COLO829 (cell line): Measurements from ENCODE around the gene ASCL3.
"Not testable (repeated sequence)": the region's sequence is repeated elsewhere in the genome, so short reads cannot be mapped to it uniquely, and the experiment has no call there.

ENCODE experiments used
- DNase-seq: peaks from one replicate; pipeline ENCODE4 v3.0.0; 2012; ENCODE audit warnings: low spot score

The ASCL3 gene

GRCh38 chr11:8942518-8943066 lies at the start of gene ASCL3:
TSS of gene ASCL3 (minus strand) at chr11:8943016. CDS start at chr11:8938161, 4,855 bp downstream.
- no peak for DNase-seq

- DNase-seq = no peak
Measured at GRCh38 chr11:8989453-8989852, 46.6 kb upstream of the ASCL3 start.

- no peak for DNase-seq
Measured at GRCh38 chr11:8988329-8989234, 45.8 kb upstream of the ASCL3 start.

GRCh38 chr11:8987446-8987845 lies 44.6 kb upstream of the ASCL3 start:
- DNase-seq = no peak

GRCh38 chr11:8986772-8987171 lies 44.0 kb upstream of the ASCL3 start:
- DNase-seq = not testable (repeated sequence)

- no peak for DNase-seq
Measured at GRCh38 chr11:8985462-8985861, 42.6 kb upstream of the ASCL3 start.

GRCh38 chr11:8983552-8983951 lies 40.7 kb upstream of the ASCL3 start:
- no peak for DNase-seq

- no peak for DNase-seq
Measured at GRCh38 chr11:8980485-8980884, 37.7 kb upstream of the ASCL3 start.

- DNase-seq = not testable (repeated sequence)
Measured at GRCh38 chr11:8979365-8979764, 36.5 kb upstream of the ASCL3 start.

GRCh38 chr11:8973121-8973520 lies 30.3 kb upstream of the ASCL3 start:
- no peak for DNase-seq

- DNase-seq = no peak
Measured at GRCh38 chr11:8971924-8972316, 29.1 kb upstream of the ASCL3 start.

- DNase-seq = no peak
Measured at GRCh38 chr11:8971196-8971923, 28.5 kb upstream of the ASCL3 start.

GRCh38 chr11:8967184-8967583 lies 24.4 kb upstream of the ASCL3 start:
- no peak for DNase-seq

- DNase-seq = peak; percentile 67
Measured at GRCh38 chr11:8964324-8965320, 21.8 kb upstream of the ASCL3 start, which contains the start of gene TMEM9B. TSS of gene TMEM9B (minus strand) at chr11:8964442. CDS start at chr11:8964313, 129 bp downstream.

- DNase-seq = peak; percentile 30
Measured at GRCh38 chr11:8963569-8964323, 20.9 kb upstream of the ASCL3 start.

GRCh38 chr11:8962841-8963240 lies 20.0 kb upstream of the ASCL3 start:
- no peak for DNase-seq

GRCh38 chr11:8961401-8961800 lies 18.6 kb upstream of the ASCL3 start:
- DNase-seq = no peak

GRCh38 chr11:8959546-8960166 lies 16.8 kb upstream of the ASCL3 start:
- peak; percentile 85 for DNase-seq

- no peak for DNase-seq
Measured at GRCh38 chr11:8956860-8957259, 14.0 kb upstream of the ASCL3 start.

GRCh38 chr11:8948886-8949285 lies 6.1 kb upstream of the ASCL3 start:
- DNase-seq = no peak
